Hippocampal formation (tissue), 2 donors: ENCODE measurements around the gene NCOA6.

Source experiments
- DNase-seq, 2 donors: peaks; one replicate each; lab custom pipeline; 2025; lab: John Stamatoyannopoulos, UW

Gene NCOA6

DNA sequence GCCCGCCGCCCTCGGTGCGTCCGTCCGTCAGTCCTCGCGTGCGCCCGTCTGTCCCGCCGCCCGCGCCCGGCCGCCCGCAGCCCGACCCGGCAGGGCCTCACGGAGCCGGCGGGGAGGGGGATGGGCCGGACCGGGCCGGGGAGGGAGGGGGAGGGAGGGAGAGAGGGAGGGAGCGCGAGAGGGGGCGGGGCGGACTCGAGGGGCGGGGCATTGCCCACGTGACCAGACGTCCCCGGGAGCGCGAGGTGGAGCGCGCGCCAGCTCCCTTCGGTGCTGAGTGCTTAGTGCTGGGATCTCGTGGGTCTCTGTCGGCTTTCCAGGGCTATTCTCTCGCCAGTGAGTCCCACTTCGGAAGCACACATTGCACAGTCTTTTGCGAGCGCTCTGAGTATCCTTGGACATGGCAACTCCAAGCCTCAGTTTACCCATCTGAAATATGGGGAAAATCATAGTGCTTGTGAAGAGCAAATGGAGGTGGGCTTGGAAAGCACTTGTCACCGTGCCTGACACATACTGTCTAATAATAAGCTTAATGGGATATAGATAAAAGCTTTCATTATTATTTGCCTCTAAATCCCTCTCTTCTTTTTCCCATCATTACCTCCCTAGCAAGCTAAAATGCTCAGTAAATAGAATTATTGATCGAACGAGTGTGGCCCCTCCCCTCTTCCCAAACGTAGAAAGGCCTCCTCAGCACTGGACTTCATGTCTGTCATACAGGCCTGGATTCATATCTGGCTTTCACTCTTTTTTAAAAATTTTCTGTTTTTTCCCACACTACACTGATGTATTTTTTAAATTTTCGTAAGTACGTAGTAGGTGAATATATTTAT, at the start of gene NCOA6:
NCOA6 (minus strand) TSS at position 122 of the 833 bp plus-strand sequence. CDS start 43,296 bp downstream, outside the sequence.
- peak; percentile 85 to 89 for DNase-seq

DNA sequence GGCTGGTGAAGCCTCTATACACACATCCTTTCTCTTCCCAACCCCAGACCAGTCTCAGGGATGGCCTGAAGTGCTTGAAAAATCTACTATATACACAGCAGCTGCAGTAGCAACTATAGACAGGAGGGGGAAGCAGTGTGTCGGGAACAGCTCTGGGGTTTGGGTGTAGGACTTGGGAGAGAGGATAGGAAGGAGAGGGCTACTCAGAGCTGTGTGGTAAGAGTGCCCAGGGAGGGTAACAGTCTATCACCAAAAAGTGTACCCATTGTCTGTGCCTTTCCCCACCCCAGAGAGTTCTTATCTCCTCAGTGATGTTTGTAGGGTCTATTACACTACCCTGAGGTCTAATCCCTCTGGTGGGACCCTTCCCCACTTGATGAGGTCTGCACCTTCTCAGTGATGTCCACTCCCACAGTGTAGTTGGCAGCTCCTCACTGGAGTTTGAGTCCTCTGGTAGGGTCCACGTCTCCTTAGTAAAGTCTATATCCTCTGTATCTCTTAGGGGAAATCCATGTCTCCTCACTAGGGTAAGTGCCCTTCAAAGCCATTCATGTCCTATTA, 48.7 kb upstream of the NCOA6 start:
- DNase-seq, result peak; percentile 71 to 91

DNA sequence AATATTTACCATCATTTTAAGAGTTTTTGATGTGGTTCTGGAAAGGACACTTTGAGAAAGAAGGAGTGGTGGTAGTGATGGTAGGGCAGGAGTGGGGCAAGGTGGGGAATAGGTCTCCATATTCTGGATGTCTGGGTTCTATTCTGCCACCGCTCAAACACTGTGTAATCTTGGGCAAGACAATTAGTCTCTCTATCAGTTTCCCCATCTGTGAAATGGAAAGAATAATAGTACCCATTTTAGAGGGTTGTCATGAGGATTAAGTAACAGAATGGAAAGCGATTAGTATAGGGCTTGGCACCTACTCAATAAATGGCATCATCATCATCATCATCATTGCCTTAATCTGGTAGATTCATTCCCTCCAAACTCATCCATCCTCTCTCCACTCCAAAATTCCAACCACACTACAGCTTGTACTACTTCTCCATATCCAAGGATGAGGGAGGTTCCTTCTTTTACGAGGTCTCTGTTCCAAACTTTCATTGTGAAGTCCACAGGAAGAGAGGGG, 48.2 kb upstream of the NCOA6 start:
- no peak for DNase-seq

DNA sequence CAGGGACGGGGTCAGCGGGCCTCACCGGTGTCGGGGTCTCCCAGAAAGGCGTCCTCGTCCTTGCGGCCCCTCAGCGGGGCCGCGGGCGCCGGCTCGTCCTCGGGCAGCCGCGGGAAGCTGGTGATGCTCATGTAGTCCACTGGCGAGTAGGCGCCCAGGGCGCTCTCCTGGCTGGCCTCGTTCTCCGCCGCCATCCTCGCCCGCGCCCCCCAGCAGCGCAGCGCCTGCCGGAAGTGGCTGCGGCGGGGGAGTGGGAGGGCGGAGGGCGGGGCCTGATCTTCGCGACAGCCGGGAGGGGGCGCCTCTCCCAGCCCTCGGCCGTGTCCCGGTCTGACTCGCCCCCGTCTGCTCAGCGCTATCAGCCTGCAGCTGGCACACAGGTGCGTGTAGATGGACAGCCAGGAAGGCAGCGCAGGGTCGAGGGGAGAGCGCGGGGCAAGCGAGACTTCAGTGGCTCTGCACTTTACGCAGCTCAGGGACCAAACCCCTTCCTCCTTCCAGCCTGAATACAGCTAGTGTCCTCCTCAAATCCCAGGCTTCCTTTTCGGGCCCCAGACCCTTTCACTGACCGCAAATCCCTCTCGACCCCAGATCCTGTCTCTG, 47.3 kb upstream of the NCOA6 start, which contains the start of gene GGT7:
GGT7 (minus strand) TSS at position 235 of the 603 bp plus-strand sequence; CDS start at position 194, 41 bp downstream.
- DNase-seq, result peak; percentile 54 to 83

DNA sequence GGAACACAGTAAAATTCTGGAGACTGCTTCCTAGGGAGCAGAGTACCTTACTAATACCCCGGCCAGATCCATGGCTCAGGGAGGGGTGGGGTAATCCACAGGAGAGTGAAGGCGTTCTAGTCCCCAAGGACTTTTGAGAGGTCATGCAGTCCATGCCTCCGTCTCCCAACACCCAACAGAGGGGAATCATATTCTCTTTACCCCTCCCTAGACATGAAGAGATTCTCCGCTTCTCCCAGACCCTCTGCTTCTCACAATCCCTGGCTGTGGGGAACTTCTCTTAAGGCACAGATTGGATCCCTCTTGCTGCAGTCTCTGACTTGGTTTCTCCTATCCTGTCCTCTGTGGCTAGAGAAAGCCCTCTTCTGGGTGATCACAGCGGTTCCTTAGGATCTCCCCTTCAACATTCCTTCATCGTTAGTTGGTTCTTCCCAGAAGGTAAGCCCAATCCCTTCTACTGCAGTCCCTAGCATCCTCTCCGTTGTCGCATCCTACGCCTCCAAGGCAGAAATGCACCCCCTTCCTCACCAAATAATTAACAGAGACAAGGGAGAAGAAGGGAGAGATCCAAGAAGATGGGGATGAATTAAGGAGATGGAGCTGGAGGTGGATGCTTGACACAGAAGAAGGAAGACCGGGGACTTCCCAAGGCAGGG, 46.6 kb upstream of the NCOA6 start:
- no peak for DNase-seq

DNA sequence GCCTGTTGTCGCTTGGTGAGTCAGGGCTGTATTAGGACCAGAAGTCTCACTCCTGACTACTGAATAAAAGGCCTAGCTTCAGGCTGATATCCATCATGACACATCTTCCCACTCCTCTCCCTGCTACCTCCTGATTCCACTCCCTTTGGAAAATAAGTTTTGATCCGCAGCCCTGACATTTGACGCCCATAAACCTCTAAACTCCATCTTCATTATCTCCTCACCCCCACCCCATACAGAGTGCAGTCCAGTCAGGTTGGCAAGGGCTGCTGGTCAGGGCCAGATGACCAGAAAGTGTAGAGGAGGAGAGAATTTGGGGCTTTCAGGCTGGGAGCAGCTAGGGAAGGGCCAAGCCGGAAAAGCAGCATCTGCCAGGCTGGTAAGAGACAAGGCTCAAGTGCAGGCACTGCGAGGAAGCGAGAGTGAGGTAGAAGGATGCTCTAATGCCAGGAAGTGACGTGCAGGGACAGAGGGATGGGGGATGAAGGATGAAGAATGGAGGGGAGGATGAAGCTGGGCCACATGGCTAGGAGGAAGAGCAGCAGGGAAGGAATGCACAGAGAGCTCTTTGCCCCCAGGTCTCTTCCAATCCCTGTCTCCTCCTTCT, 46.0 kb upstream of the NCOA6 start:
- peak in 1 of 2 donors; percentile 1 for DNase-seq

DNA sequence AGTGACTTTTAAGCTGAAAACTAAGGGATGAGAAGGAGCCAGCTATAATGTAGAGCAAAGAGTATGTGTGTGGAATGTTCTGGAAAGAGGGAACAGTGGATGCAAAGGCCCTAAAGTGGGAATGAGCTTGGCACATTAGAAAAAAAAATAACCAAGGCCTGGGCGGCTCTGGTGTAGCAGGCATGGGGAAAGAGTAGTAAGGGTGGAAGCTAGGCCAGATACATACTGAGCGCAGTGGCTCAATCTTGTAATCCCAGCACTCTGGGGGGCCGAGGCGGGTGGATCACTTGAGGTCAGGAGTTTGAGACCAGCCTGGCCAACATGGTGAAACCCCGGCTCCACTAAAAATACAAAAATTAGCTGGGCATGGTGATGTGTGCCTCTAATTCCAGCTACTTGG, 38.8 kb upstream of the NCOA6 start:
- no peak for DNase-seq

DNA sequence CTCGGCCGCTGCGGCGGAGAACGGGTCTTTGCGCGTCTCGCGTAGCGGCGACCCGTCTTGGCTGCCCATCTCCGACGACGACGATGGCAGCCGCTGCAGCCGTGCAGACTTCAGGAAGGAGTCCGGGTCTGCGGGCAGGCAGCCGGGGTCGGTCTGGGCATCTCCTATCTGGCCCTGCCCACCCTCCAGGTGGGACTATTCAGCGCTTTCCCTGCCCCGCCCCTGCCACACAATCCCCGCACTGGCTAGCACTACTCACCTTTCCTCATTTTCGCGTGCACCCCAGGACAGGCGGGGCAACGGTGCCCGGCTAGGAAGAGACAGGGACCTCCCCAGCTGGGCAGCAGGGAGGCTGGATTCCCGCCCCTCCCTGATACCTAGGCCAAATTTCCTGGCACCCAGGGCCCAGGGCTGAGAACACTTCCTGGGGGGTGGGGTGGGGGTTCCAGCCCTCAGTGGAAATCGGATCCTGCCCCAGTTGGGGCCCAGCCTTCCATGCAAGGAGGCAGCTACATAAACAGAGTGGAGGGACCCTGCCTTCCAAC, 38.0 kb upstream of the NCOA6 start:
- DNase-seq, result no peak

DNA sequence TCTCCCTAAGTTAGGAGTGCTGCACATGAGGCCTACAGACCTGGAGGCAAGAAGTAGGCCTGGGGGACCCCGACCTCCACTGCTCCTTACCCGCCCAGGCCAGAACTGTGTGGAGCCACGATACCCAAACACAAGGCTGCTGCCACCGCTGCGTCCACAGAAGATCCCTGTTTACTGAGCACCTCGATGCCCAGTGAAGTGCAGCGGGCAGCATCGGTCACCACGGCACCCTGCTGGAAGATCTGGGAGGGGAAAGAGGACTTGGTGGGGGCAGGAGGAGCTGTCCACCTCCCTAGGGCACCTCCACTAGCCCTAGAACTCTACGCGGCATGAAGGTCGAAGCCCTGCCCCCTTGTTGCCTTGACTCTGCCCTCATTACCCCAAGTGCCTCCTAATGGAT, 37.3 kb upstream of the NCOA6 start:
- no peak for DNase-seq

DNA sequence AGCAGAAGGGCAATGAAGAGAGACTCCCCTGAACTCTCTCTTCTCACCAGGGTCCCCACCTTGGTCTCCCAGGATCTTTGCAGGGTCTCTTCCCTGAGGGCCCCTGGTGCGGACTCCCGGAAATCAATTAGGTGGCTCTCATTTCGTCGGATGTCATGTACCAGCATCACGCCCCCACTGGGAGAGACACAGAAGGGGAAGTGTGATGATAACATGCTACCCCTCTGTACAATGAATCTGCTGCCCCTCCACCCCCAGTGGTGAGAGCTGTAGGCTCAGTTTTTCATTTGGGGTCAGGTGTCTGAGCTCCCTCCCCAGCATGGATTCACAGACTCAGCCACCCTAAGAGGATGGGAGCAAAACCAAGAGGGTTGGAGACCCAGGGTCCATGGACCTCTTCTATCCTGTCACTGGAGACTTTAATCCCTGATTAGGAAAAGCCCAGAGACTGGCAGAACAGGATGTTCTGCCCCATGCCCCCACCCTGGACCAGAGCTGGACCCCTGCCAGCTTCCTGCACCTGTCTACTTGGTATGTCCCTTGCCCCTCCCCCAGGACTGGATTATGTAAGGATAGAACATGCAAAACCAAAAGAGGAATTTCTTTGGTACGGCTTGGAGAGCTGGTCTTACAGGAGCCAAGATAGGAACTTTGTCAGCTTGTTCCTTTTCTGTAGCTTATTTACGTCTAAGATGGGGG, 36.1 kb upstream of the NCOA6 start:
- DNase-seq, result no peak

DNA sequence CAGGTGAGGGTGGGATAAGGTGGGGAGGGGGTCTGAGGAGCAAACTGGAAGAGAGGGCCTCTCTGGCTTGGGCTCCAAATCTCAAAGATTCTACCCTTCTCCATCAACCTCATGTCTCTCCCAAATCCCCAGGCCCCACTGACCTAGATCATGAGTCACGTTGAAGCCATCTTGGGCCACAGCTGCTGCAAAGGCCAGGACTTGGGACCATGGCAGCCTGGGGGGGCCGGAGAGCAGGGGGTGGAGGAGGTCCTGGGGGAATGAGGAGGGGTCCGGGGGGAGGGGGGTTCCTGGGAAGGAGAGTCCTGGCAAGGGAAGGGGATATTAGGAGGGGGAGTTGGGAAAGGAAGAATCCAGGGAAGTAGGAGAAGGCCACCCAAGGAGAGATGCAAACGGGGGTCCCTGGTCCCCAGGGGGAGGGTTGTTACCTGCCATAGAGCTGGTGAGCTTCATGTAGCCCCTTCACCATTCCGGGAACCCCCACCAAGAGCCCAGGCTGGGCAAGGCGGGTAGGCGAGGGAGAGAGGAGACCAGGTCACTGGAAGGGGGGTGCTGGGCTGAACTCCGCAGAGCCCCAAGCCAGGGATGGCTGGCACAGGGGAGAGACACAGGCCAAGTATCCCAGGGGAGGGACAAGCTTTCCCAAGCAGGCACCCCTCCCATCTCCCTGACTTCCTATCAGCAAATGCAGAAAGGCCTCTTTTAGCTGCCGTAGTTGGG, 34.5 kb upstream of the NCOA6 start:
- DNase-seq, result no peak

DNA sequence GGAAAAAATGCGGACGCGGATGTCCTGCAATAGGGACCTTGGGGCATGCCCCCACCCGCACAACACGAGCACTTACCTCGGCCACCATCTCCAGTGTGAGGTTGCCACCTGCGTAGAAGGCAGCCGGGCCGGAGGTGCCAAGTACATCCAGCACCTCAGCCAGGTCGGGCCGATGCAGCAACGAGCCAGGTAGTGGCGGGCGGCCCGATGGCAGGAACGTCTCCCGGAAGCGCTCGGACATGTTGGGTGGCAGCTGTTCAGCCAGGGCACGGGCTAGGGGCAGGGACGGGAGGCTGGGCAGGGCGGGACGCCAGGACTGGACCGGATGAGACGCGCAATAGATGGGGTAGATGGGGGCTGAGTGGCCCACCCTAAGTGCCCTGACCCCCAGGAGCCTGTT, 33.9 kb upstream of the NCOA6 start:
- no peak for DNase-seq

DNA sequence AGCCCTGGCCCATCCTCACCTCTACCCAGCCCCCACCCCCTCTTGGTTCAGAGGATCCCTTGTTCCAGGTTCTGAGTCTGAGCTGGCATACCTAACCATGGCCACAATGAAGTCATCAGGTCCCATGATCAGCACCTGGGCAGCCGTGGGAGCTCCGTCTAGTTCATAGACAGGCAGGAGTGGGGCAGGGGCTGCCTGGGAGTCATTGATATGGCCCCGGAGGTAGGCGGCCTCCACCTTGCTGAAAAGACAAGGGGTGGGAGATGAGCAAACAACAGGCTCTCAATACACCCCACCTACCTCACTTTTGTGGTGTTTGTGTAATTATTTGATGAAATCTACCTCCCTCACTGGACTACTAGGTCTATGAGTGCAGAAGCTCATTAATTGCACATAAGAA, 26.8 kb upstream of the NCOA6 start:
- no peak for DNase-seq

DNA sequence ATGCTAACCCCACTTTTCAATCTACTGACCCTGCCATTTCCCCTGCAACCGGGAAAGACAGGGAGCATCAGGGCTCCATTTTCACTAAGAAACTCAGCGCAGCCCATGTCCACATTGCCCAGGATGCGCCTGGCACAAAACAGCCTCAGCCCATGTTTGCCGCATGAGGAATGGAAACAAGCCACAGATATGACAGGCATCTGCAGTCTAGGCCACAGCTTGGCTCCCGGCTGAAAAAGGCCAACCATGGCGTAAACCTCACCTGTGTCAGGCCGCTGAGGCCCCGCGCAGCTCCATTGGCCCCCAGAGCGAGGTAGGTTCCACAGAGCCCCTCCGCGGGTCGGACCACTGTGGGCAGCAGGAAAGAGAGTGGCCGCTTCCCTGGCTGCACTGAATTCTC, 25.5 kb upstream of the NCOA6 start:
- no peak for DNase-seq

DNA sequence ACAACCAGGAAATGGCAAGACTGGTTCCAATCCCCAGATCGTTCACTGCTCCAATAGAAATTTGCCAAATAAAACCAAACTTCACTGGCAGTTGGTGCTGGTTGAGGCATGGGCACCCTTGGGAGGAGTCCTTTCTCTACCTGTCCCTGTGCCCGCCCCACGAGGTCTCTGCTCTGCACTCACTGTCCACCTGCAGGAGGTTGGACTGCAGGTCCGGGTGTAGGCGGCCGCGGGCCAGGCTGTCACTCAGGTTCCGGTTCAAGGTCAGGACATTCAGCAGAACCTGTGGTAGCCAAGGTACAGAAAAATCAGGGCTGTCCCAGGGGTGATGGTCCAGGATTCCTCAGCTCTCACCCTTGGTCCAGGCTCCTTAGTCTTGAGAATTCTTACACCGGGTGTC, 24.3 kb upstream of the NCOA6 start:
- no peak for DNase-seq

DNA sequence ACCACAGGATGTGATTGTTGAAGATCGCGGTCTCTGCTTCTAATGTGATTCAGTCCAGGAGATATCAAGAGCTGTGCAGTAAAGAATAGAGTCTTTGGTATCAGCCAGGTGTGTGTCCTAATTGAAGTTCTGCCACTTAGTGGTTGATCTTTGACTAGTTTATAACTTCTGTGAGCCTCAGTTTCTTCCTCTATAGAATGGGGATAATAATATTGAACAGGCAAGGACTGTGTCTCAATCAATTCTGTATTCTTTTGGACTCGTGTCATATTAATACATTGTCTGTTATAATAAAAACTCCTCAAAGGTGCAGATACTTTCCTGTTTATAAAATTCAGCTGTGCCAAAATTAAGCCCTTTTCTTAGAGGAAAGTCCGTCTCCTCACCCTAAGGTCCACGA, 23.1 kb upstream of the NCOA6 start:
- DNase-seq, result no peak

DNA sequence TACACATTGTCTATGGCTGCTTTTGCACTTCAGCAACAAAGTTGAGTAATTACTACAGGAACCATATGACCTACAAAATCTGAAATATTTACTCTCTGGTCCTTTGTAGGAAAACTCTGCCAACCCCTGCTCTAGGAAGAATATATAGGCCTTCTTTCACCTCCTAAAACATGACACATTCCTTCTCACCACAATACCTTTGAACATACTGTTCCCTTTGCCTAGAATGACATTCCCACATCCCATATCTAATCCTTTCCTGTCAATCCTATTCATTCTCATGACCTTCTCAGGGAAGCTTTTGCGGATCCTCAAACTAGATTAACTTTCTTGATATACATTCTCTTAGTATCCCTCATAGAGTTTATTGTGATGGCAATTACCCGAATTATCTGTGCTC, 18.0 kb upstream of the NCOA6 start:
- DNase-seq, result no peak

DNA sequence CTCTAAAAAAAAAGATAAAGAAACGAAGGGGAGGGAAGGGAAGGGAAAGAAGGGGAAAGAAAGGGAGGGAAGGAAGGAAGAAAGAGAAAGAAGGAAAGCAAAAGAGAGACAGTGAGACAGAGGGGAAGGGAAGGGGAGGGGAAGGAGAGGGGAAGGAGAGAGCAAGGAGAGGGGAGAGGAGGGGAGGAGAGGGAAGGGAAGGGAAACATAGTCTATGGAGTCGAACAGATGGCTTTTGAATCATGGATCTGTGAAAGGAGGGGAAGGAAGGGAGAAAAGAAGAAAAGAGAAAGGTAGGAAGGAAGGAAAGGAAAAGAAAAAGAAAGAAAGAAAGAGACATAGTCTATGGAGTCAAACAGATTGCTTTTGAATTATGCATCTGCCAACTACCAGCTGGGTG, 16.7 kb upstream of the NCOA6 start:
- DNase-seq, result no peak

DNA sequence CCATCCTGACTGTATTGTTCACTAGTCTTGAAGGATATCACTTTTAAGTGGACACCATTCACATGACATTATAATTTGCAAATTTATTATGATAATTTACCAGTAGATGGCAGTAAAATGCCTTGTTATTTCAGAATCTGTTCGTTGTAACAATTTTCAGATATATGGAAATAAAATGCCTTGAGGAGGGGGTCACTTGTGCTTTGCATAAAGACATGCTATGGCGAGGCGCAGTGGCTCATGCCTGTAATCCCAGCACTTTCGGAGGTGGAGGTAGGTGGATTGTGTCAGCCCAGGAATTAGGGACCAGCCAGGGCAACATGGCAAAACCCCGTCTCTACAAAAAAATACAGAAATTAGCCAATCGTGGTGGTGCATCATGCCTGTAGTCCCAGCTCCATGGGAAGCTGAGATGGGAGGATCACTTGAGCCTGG, 9.0 kb upstream of the NCOA6 start:
- DNase-seq, result peak in 1 of 2 donors; percentile 36

DNA sequence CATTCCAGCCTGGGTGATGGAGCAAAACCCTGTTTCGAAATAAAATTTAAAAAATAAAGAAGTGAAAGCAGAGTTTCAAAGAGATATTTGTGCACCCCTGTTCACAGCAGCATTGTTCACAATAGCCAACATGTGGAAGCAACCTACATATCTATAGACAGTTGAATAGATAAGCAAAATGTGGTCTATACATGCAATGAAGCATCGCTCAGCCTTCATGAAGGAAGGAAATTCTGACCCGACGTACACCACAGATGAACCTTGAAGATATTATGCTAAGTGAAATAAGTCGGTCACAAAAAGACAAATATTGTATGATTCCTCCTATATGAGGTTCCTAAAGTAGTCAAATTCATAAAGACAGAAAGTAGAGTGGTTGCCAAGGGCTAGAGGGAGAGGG, 6.5 kb upstream of the NCOA6 start:
- DNase-seq, result no peak
